Esophagus muscularis mucosa (tissue), 3 donors: Measurements from ENCODE around the gene PRKCG.

Experiments used
- POLR2A ChIP-seq: fragments of 450-650 bp; IDR thresholded peaks from one replicate; pipeline ENCODE4 v1.6.1; 2017; ENCODE audit warnings: antibody characterized with exemption, moderate library complexity, mild to moderate bottlenecking, low read depth
- POLR2AphosphoS5 ChIP-seq, 2 donors: sonication (generic); formaldehyde crosslinking; IDR thresholded peaks; one replicate each; pipeline ENCODE4 v1.6.1; 2017; ENCODE audit warnings: antibody characterized with exemption in 2 of 2
- TF ChIP-seq, protein P1 (sequence below), 3 experiments: fragments of 200-600 bp in 2 of 3; fragments of 450-650 bp in 1 of 3; sonication (generic) in 2 of 3; IDR thresholded peaks; one replicate each; pipeline ENCODE4 v1.5.1; 2017 to 2019; ENCODE audit warnings: antibody characterized with exemption in 3 of 3, mild to moderate bottlenecking in 2 of 3, moderate library complexity in 1 of 3

DNA sequence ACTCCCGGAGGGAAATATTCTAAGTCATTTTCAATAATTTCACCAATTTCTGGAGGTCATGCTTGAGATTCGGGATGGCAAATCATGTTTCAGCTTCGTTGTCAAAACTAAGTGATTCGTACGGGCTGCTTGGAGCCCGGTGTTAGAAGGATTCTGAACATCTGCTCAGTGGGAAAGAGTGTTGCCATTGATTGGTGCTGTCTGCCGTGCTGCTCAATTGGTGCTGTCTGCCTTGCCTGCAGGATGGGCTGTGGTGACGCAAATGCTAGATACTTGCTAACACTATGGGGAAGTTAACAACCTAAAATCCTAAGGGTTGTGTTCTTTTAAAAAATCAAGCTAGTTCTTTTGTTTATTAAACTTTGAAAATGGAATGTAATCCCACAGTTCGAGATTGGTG, 63.4 kb downstream of the PRKCG start:
- TF ChIP-seq, protein P1, sequence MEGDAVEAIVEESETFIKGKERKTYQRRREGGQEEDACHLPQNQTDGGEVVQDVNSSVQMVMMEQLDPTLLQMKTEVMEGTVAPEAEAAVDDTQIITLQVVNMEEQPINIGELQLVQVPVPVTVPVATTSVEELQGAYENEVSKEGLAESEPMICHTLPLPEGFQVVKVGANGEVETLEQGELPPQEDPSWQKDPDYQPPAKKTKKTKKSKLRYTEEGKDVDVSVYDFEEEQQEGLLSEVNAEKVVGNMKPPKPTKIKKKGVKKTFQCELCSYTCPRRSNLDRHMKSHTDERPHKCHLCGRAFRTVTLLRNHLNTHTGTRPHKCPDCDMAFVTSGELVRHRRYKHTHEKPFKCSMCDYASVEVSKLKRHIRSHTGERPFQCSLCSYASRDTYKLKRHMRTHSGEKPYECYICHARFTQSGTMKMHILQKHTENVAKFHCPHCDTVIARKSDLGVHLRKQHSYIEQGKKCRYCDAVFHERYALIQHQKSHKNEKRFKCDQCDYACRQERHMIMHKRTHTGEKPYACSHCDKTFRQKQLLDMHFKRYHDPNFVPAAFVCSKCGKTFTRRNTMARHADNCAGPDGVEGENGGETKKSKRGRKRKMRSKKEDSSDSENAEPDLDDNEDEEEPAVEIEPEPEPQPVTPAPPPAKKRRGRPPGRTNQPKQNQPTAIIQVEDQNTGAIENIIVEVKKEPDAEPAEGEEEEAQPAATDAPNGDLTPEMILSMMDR (IDR thresholded peaks at IDR 0.05) = no peak
- no peak for TF ChIP-seq POLR2AphosphoS5 (IDR thresholded peaks at IDR 0.05)
- no peak for TF ChIP-seq POLR2A
